ENCODE results near the gene MPRIP. TPM values are rescaled to one million over a fixed set of nuclear protein-coding genes. Genes with fewer than 3 reads are reported as not detected.
"Not testable (repeated sequence)": the region's sequence is repeated elsewhere in the genome, so short reads cannot be mapped to it uniquely, and the experiment has no call there.

MPRIP gene
- total RNA-seq, 1 experiment from 2014 or later: 140 TPM

DNA sequence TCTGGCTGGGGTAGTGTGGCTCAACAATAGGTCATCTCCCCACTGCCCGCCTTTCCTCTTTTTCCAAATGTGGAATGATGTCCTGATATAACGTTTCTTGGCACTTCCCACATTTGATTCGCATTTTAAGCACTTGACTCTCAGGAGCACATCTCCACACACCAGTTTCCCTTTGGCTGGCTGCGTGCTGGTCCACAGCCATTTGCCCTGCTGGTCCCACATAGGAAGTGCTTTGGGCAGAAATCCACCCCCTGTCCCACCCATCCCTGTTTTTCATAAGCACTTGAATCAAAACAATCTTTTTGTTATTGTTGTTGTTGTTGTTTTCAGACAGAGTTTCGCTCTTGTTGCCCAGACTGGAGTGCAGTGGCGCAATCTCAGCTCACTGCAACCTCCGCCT is 46.3 kb upstream of the MPRIP start (continued):
- TF ChIP-seq, protein P1, sequence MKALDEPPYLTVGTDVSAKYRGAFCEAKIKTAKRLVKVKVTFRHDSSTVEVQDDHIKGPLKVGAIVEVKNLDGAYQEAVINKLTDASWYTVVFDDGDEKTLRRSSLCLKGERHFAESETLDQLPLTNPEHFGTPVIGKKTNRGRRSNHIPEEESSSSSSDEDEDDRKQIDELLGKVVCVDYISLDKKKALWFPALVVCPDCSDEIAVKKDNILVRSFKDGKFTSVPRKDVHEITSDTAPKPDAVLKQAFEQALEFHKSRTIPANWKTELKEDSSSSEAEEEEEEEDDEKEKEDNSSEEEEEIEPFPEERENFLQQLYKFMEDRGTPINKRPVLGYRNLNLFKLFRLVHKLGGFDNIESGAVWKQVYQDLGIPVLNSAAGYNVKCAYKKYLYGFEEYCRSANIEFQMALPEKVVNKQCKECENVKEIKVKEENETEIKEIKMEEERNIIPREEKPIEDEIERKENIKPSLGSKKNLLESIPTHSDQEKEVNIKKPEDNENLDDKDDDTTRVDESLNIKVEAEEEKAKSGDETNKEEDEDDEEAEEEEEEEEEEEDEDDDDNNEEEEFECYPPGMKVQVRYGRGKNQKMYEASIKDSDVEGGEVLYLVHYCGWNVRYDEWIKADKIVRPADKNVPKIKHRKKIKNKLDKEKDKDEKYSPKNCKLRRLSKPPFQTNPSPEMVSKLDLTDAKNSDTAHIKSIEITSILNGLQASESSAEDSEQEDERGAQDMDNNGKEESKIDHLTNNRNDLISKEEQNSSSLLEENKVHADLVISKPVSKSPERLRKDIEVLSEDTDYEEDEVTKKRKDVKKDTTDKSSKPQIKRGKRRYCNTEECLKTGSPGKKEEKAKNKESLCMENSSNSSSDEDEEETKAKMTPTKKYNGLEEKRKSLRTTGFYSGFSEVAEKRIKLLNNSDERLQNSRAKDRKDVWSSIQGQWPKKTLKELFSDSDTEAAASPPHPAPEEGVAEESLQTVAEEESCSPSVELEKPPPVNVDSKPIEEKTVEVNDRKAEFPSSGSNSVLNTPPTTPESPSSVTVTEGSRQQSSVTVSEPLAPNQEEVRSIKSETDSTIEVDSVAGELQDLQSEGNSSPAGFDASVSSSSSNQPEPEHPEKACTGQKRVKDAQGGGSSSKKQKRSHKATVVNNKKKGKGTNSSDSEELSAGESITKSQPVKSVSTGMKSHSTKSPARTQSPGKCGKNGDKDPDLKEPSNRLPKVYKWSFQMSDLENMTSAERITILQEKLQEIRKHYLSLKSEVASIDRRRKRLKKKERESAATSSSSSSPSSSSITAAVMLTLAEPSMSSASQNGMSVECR (CRISPR knock-in tag; IDR thresholded peaks at IDR 0.05; ENCODE audit: borderline replicate concordance): no peak
- TF ChIP-seq, protein P2, sequence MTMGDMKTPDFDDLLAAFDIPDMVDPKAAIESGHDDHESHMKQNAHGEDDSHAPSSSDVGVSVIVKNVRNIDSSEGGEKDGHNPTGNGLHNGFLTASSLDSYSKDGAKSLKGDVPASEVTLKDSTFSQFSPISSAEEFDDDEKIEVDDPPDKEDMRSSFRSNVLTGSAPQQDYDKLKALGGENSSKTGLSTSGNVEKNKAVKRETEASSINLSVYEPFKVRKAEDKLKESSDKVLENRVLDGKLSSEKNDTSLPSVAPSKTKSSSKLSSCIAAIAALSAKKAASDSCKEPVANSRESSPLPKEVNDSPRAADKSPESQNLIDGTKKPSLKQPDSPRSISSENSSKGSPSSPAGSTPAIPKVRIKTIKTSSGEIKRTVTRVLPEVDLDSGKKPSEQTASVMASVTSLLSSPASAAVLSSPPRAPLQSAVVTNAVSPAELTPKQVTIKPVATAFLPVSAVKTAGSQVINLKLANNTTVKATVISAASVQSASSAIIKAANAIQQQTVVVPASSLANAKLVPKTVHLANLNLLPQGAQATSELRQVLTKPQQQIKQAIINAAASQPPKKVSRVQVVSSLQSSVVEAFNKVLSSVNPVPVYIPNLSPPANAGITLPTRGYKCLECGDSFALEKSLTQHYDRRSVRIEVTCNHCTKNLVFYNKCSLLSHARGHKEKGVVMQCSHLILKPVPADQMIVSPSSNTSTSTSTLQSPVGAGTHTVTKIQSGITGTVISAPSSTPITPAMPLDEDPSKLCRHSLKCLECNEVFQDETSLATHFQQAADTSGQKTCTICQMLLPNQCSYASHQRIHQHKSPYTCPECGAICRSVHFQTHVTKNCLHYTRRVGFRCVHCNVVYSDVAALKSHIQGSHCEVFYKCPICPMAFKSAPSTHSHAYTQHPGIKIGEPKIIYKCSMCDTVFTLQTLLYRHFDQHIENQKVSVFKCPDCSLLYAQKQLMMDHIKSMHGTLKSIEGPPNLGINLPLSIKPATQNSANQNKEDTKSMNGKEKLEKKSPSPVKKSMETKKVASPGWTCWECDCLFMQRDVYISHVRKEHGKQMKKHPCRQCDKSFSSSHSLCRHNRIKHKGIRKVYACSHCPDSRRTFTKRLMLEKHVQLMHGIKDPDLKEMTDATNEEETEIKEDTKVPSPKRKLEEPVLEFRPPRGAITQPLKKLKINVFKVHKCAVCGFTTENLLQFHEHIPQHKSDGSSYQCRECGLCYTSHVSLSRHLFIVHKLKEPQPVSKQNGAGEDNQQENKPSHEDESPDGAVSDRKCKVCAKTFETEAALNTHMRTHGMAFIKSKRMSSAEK (CRISPR knock-in tag; IDR thresholded peaks at IDR 0.05; ENCODE audit: borderline replicate concordance): no peak
- TF ChIP-seq ZNF219 (CRISPR knock-in tag; IDR thresholded peaks at IDR 0.05; ENCODE audit: borderline replicate concordance) (no peak), SP1 (CRISPR knock-in tag; conservative IDR thresholded peaks at IDR 0.05) (no peak), ZNF317 (CRISPR knock-in tag; IDR thresholded peaks at IDR 0.05; ENCODE audit: borderline replicate concordance, low read depth) (no peak)

DNA sequence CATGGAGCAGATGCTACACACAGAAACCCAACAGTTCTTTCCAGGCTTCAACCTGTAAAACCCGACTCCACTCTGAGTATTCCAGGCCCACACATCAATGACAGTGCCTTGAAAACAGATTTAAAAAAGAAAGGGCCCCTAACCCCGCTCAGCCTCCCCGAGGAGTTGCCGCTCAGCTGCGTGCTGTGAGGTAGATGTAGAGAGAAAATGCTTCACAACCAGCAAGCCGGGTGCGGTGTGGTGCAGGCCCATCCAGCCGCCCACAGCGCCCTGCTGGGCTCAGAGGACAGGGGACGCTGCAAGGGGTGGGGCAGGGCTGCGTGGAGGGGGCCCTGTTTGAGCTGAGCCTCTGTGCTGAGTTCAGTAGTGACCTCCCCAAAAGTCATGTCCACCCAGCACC is 45.5 kb upstream of the MPRIP start:
- H3K27me3 Mint-ChIP-seq (ENCODE audit: low read depth); H3K9me3 Mint-ChIP-seq; POLR2A ChIA-PET; H3K36me3 Mint-ChIP-seq; H3K27ac Mint-ChIP-seq; ATAC-seq; H3K4me1 Mint-ChIP-seq; H3K4me3 Mint-ChIP-seq; DNase-seq (ENCODE audit: low spot score): not testable (repeated sequence)
- CTCF ChIA-PET: interaction anchor here (1.4 kb wide), 1 partner anchor 145 kb away, joined by 3 read pairs; no protein-coding TSS in a partner anchor

DNA sequence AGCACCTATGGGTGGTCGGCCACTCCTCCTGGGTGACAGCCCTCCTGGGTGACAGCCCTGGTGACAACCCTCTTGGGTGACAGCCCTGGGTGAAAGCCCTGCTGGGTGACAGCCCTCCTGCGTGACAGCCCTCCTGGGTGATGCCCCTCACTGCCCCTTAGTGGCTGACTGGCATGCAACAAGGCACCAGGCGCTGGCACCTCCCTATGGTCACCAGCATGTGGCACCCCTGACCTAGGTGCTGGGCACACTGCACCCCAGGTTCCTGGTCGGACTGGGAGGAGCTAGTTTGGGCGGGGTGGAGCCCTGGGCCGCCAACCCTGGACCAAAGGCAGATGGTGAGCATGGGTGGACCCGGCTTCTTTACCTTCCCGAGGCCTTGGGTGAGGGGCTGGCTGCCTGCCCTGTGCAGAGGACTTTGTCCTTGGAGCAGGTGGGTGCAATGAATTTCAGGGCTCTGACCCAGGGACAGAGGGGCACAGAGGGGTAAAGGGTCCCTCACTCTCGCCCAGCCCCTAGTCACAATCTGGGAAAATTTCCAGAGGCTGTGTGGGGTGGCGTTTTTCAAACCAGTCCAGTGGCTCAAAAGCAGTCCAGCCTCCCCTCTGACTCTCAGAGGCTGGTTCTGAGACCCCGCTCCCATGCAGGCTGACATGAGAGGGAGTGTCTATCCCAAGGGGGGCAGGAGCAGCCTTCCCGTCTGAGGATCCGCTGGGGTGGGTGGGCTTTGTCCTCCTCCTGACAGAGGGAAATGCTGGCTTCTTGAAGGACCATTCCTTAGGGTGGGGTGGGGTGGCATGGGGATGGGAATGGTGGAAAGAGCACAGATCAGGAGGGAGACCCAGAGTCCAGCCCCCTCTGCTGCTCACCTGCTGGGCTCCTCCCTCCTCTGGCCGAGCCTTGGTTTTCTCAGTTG is 44.5 kb upstream of the MPRIP start:
- H3K36me3 Mint-ChIP-seq: no peaks in the 10 kb centered on the region
- H3K4me3 Mint-ChIP-seq: no peak overlapping the region
- no peaks in the 10 kb centered on the region for H3K4me1 Mint-ChIP-seq
- TF ChIP-seq, protein P1 (CRISPR knock-in tag; IDR thresholded peaks at IDR 0.05; ENCODE audit: borderline replicate concordance): no peak
- TF ChIP-seq CREM (CRISPR knock-in tag; IDR thresholded peaks at IDR 0.05) (no peak), EMX1 (CRISPR knock-in tag; IDR thresholded peaks at IDR 0.05) (no peak)
- H3K9me3 Mint-ChIP-seq: peaks cover 7% of the 10 kb centered on the region
- no peaks in the 10 kb centered on the region; the same call in none of the 2 replicates for H3K27me3 Mint-ChIP-seq (ENCODE audit: low read depth)
- no peak for ATAC-seq
- no peak for DNase-seq (ENCODE audit: low spot score)
- POLR2A ChIA-PET: no interaction called here
- CTCF ChIA-PET: interaction anchor here (1.1 kb wide), 1 partner anchor 149 kb away, joined by 6 read pairs; no protein-coding TSS in a partner anchor
- H3K27ac Mint-ChIP-seq: no peak overlapping the region
